Measurements from ENCODE around the gene DISC1. TPM values are rescaled to one million over a fixed set of nuclear protein-coding genes. Genes with fewer than 3 reads are reported as not detected.

The DISC1 gene
- total and polyA plus RNA-seq, 2 experiments from 2014 or later, result 2.1 to 6.5 TPM

- TF ChIP-seq REST (IDR thresholded peaks at IDR 0.05; ENCODE audit: unreplicated experiment) (no peak), ZNF462 (CRISPR knock-in tag; IDR thresholded peaks at IDR 0.05) (no peak), NANOG (IDR thresholded peaks at IDR 0.05; ENCODE audit: borderline replicate concordance) (no peak)
Measured at GRCh38 chr1:231606712-231607111, 19.9 kb upstream of the DISC1 start (continued).

DNA sequence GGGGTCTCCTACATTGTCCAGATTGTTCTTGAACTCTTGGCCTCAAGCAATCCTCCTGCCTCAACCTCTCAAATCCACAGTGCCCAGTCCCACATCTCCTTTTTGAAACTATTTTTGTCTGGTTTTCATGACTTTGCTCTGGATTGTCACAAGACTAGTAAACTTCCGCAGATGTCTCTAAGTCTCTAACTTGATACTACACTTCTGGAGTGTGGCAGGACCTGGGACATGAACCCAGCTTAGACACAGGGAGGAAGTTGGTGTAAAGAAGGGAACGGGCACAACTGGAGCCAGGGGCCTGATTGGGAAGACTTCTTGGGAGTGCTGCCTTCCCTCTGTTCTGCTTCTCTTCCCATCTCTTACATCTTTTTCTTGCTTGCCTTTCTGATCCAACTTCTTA, 16.2 kb upstream of the DISC1 start:
- Histone ChIP-seq H3K36me3 (ENCODE audit: insufficient read depth) (no peaks in the 10 kb centered on the region), H3K27me3 (ENCODE audit: insufficient read depth) (no peaks in the 10 kb centered on the region), H3K79me2 (replicated peaks; ENCODE audit: insufficient read depth) (no peaks in the 10 kb centered on the region), H3K4me2 (no peak overlapping the region), H3K27ac (ENCODE audit: low read depth) (no peak overlapping the region), H3F3A (replicated peaks; ENCODE audit: low read depth) (no peaks in the 10 kb centered on the region), H3K4me3 (no peak overlapping the region), H3K4me1 (ENCODE audit: insufficient read depth) (no peaks in the 10 kb centered on the region), H3K9me2 (ENCODE audit: insufficient read depth) (no peaks in the 10 kb centered on the region), H4K20me1 (replicated peaks; ENCODE audit: insufficient read depth) (no peaks in the 10 kb centered on the region), H2AFZ (no peak overlapping the region)
- Mint-ChIP-seq H3K4me3 (no peak overlapping the region), H3K9me3 (no peaks in the 10 kb centered on the region), H3K27ac (no peak overlapping the region), H3K36me3 (ENCODE audit: low read depth) (no peaks in the 10 kb centered on the region), H3K4me1 (no peaks in the 10 kb centered on the region), H3K27me3 (ENCODE audit: insufficient read depth, low read depth, poor library complexity) (peaks cover under 1% of the 10 kb centered on the region)
- DNase-seq (ENCODE audit: low spot score) (no peak), ATAC-seq (no peak)
- TF ChIP-seq STAT1 (IDR thresholded peaks at IDR 0.05; ENCODE audit: unreplicated experiment) (no peak), ZNF114 (CRISPR knock-in tag; IDR thresholded peaks at IDR 0.05) (no peak), CREB1 (CRISPR knock-in tag; IDR thresholded peaks at IDR 0.05; ENCODE audit: low read depth) (no peak), ZNF331 (CRISPR knock-in tag; IDR thresholded peaks at IDR 0.05; ENCODE audit: low read depth) (no peak), POLR2AphosphoS5 (IDR thresholded peaks at IDR 0.05; ENCODE audit: low read depth) (no peak)
